HG03025 (cell line): ENCODE measurements around the gene MPHOSPH10.
"Not testable (repeated sequence)": the region's sequence is repeated elsewhere in the genome, so short reads cannot be mapped to it uniquely, and the experiment has no call there.

ENCODE experiments used
- ATAC-seq: cut with Tn5 transposase; IDR thresholded peaks from one replicate; pipeline ENCODE4 v1.9.1; 2021; ENCODE audit warnings: mild to moderate bottlenecking, moderate library complexity; ENCODE audit not compliant: unreplicated experiment, low FRiP score

MPHOSPH10 gene

GRCh38 chr2:71130152-71130904 lies at the start of gene MPHOSPH10, which contains the start of gene MCEE:
MPHOSPH10 (plus strand) TSS chr2:71130634; CDS start chr2:71130666, 32 bp downstream.
MCEE (minus strand) TSS chr2:71130229; CDS start chr2:71130219, 10 bp downstream.
- peak; percentile 92 for ATAC-seq

- no peak for ATAC-seq
Observed at GRCh38 chr2:71082402-71083252, 47.8 kb upstream of the MPHOSPH10 start.

GRCh38 chr2:71083297-71083696 lies 47.1 kb upstream of the MPHOSPH10 start:
- not testable (repeated sequence) for ATAC-seq

GRCh38 chr2:71083752-71084312 lies 46.6 kb upstream of the MPHOSPH10 start:
- not testable (repeated sequence) for ATAC-seq

- ATAC-seq: not testable (repeated sequence)
Observed at GRCh38 chr2:71085325-71086003, 45.0 kb upstream of the MPHOSPH10 start.

- ATAC-seq: not testable (repeated sequence)
Observed at GRCh38 chr2:71089475-71089874, 41.0 kb upstream of the MPHOSPH10 start.

- ATAC-seq: not testable (repeated sequence)
Observed at GRCh38 chr2:71091808-71092207, 38.6 kb upstream of the MPHOSPH10 start.

GRCh38 chr2:71092491-71093260 lies 37.8 kb upstream of the MPHOSPH10 start:
- not testable (repeated sequence) for ATAC-seq

GRCh38 chr2:71100195-71100964 lies 30.1 kb upstream of the MPHOSPH10 start:
- no peak for ATAC-seq

GRCh38 chr2:71101656-71102055 lies 28.8 kb upstream of the MPHOSPH10 start:
- no peak for ATAC-seq

GRCh38 chr2:71102981-71103681 lies 27.3 kb upstream of the MPHOSPH10 start:
- ATAC-seq: no peak

GRCh38 chr2:71103809-71104208 lies 26.6 kb upstream of the MPHOSPH10 start:
- ATAC-seq: no peak

GRCh38 chr2:71106463-71106862 lies 24.0 kb upstream of the MPHOSPH10 start:
- not testable (repeated sequence) for ATAC-seq

GRCh38 chr2:71108091-71108490 lies 22.3 kb upstream of the MPHOSPH10 start:
- ATAC-seq: no peak

- ATAC-seq: no peak
Observed at GRCh38 chr2:71113843-71114242, 16.6 kb upstream of the MPHOSPH10 start.

GRCh38 chr2:71117063-71117462 lies 13.4 kb upstream of the MPHOSPH10 start:
- ATAC-seq: no peak

GRCh38 chr2:71120195-71120594 lies 10.2 kb upstream of the MPHOSPH10 start:
- ATAC-seq: no peak

GRCh38 chr2:71121479-71121878 lies 9.0 kb upstream of the MPHOSPH10 start:
- ATAC-seq: no peak
